ENCODE measurements around the gene DOK3.

GRCh38 chr5:177474846-177475562 is 34.6 kb downstream of the DOK3 start:
- TF ChIP-seq CTCF (IDR thresholded peaks at IDR 0.05), result no peak
- no peak for TF ChIP-seq POLR2A (IDR thresholded peaks at IDR 0.05)
